HG03521 (cell line): ENCODE data around the gene TMEM165.

ENCODE experiments used
- ATAC-seq: cut with Tn5 transposase; IDR thresholded peaks from one replicate; pipeline ENCODE4 v1.9.1; 2021; ENCODE audit warnings: mild to moderate bottlenecking, moderate library complexity; ENCODE audit not compliant: unreplicated experiment

The TMEM165 gene

GRCh38 chr4:55447831-55448230 is 52.1 kb downstream of the TMEM165 start:
- no peak for ATAC-seq

GRCh38 chr4:55450566-55450965 is 54.8 kb downstream of the TMEM165 start:
- ATAC-seq: no peak

GRCh38 chr4:55458164-55458563 is 62.4 kb downstream of the TMEM165 start:
- ATAC-seq: no peak

- no peak for ATAC-seq
Measured at GRCh38 chr4:55458611-55459010, 62.9 kb downstream of the TMEM165 start.

- no peak for ATAC-seq
Measured at GRCh38 chr4:55466001-55466400, 70.2 kb downstream of the TMEM165 start.

- no peak for ATAC-seq
Measured at GRCh38 chr4:55468724-55469123, 73.0 kb downstream of the TMEM165 start.

- ATAC-seq: no peak
Measured at GRCh38 chr4:55469979-55470378, 74.2 kb downstream of the TMEM165 start.
